NCI-H446 (cell line): ENCODE measurements around the gene ARHGDIA.

Experiments
- DNase-seq, 2 experiments: peaks; one replicate each; lab custom pipeline; 2025; lab: John Stamatoyannopoulos, UW

Gene ARHGDIA

DNA sequence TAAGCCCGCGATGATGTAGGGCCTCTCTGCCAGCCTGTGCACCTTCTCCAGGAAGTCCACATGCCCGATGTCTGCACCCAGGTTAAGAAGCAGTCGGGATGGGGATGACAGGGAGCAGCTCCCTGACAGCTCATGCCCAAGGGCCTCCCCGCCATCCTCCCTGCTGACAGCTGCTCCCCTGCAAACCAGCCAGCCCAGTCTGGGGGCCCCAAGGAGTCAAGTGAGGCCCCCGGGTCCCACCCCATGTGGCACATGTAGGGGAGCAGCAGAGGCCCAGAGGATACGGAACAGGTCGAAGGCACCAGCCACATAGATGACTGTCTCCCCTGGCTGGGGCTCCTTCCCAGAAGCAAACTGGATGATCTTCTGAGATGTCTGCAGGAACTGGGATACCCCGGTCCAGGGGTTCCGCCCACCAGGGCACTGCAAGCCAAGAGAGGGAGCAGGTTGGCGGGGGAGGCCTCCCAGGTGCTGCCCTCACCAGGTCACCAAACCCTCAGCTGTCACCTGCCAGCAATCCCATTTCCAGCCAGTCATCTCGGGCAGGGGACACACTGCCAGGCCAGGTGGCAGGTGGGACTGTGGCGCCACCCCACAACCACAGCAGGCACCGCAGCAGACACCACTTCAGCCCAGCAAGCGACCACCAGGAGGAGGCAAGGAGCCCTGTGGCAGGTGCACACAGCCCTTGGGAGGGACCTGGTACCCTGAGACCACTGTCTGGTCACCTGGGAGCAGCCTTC is 35.5 kb upstream of the ARHGDIA start:
- no peak for DNase-seq

DNA sequence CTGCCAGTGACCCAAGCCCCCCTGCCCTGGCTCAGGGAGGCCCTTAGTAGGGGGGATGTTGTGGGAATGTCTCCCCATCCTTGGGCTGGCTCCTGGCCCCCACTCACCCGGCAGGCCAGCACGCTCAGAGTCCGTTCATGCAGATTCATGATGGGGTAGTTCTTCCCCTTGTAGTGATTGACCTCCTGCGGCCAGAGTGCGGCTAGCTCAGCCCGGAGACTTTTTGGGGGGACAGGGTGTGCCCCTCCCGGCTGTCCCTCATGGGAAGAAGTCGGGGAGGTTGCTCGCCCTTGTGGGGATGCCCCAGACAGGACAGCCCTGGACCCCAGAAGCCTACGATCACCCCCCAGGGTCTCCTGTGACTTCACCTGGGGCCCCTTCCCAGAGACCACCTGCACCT is 34.9 kb upstream of the ARHGDIA start:
- no peak for DNase-seq

DNA sequence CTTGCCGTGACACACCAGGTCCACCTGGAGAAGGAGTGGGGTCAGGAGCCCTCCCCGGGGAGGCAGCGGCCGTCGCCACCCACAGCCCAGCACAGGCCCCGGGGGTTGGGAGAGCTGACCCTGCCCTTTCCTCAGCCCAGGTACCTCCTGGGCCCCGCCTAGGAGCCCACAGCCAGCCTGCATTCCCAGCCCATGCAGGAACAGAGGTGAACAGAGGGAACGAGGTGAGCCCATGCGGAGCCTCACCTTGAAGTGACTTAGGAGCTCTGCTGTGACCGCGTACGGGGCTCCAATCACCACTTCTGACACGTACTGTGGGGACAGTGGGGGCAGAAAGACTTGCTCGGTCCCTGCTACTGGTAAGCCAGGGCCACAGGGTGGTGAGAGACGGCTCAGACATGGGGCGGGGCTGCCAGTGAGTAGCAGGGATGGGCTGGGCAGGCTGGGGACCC is 34.3 kb upstream of the ARHGDIA start:
- DNase-seq = no peak

DNA sequence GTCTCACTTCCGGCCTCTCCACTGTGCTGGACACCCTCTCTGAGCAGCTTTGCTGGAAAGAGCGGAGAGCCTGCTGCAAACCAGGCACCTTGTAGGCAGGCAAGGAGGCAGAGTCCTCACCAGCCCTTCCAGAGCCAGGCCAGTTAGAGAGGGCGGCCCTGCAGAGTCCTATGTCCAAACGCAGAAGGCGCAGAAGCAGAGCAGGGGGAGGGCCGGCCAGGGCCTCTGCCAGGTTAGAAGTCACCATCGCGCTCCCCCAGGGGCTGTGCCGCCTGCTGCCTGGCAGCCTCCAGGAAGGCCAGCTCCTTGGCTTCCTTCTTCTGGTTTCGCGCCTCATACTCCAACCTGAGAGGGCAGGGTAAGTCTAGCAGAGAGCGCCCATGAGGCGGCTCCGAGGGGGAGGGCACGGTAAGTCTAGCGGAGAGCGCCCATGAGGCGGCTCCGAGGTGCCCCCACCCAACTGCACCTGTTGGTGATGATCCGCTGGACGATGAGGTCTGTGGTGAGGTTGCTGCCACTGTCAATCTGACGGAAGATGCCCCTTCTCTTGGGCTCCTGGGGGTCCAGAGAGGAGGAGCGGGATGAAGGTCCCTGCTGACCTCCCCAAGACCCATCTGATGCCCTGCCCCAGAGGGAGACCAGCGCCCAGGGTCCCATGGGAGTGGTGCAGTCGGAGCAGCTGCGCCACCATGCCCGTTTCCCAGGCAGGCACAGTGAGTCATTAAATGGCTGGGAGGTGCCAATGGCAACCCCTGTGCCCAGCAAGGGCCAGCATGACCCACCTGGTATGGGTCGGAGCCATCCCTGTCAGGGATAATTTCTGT is 33.7 kb upstream of the ARHGDIA start:
- no peak for DNase-seq

DNA sequence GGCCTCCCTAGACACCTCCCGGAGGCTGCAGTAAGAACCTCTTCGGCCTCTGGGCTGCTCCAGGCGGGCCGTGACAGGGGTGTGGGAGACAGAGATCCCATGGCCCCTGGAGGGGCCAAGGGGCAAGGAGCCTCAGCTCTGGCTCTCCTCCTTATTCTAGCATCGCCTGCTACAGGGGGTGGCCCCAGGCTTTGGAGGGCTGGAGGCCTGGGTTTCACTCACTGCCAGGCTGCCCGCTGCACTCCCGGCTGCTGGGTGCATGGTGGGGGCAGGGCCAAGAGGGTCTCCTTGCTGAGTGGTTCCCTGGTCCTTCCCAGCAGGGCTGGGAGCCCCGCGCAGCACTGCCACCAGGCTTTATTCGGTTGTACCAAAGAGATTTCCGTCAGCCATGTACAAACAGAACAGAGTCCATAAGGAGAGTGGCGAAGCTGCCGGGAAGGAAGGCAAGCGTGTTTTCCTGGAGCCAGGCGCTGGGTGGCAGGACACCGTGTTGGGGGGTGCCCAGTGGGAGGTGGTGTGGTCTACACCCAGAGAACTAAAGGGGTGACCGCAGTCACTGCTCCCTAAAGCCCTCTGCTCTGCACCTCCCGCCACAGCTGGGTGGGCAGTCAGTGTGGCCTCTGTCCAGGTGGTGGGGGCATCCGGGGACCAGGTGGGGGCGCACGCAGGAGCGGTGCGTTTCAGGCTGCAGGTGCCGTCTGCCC is 32.9 kb upstream of the ARHGDIA start:
- no peak for DNase-seq

DNA sequence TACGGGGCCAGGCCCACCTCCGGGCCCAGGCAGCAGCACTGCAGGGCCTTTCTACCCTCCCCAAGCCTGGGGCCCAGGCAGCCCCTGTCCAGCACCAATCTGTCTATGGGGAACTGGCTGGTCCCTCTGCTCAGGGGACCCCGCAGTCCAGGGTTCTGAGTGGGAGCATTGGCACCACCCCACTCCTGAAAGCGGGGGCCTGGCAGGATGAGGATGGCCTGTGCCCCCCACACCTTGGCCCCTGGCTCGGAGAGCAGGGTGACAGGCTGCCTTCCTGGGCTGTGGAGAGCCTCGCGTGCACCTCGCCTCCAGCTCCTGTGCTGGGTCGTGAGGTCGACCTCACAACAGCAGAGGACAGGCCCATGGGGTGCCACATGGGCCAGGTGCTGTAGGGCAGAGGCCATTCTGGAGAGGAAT is 32.3 kb upstream of the ARHGDIA start:
- no peak for DNase-seq

DNA sequence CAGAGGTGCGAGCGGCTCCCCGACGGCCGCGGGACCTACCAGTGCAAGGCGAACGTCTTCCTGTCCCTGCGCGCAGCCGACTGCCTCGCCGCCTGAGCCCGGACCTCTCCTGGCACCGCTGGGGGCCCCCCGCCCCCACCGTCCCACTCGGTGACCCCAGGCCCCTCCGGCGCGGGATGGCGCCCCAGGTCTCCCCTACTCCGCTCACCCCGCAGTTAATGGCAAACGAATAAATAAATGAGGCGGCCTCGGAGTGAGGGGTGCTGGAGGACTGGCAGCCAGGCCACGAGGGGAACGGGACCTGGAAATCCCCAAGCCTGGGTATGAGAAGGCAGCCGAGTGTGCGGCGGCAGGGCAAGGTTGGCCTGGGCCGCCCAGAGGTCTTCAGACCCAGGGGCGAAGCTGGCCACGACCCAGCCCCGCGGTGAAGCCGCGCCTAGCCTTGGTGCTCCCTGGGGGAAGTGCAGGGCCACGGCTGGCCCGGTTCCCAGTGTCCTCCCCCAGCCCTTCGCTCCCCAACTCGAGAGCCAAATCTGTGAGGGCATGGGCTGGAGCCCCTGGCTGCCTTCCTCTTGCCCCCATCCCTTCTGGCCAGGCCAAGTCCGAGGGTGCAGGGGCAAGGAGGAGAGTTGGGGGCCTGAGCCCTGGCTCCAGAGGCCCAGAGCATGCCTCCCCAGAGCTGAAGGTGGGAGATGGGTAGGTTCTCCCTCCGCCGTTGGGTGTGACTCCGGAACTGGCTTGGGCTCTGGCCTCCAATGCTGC is 31.7 kb upstream of the ARHGDIA start:
- DNase-seq = no peak

DNA sequence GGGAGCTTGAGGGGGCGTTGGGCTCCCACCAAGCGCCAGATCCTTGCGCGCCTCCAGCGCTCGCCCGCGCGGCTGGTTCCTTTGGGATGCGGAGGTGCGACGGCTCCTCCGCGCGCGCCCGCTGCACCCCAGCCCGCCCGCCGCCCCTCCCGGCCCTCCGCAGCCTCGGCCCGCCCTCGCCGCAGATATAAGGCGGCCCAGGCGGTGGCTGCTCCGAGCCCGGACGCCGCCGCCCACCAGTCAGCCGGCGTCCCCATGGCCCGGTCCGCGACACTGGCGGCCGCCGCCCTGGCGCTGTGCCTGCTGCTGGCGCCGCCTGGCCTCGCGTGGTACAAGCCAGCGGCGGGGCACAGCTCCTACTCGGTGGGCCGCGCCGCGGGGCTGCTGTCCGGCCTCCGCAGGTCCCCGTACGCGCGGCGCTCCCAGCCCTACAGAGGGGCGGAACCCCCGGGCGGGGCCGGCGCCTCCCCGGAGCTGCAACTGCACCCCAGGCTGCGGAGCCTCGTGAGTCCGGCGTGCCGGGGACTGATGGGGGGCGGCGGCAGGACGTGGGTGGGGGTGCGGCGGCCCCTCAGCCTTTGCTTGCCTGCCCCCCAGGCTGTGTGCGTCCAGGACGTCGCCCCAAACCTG is 31.0 kb upstream of the ARHGDIA start, which contains the start of gene NPB:
NPB (plus strand) TSS at position 216 of the 630 bp plus-strand sequence; CDS start at position 256, 40 bp downstream.
- DNase-seq = no peak

DNA sequence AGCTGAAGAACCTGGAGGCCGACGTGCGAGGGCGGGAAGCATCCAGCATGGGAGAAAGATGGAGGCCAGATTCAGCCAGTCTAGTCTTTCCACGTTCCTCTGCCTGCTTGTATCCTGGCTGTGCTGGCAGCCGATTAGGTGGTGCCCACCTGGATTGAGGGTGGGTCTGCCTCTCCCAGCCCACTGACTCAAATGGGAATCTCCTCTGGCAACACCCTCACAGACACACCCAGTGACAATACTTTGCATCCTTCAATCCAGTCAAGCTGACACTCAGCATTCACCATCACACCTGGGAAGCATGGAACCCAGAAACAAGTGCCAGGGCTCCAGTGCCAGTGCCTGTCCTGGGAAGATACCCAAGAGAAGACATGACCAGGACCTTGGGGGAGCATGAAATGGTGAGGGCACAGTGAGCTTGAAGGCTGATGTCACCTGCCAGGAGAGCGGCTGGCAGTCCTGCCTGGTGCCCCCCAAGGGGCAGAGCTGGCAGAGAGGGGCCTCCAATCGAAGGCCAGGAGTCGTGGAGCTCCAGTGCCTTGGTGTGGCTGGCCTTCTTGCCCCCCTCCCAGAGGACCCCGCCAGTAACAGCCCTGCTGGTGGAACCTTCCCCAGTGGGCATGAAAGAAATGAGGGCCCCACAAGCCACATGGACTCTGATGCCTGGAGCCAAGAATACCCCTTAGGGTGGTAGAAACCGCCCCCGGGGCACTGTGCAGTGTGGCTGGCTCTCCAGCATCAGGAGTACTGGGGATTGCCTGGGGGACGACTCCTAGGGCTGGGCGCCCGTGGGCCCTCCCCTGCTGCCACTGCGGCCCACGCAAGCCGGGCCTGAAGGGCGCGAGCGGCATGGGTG is 30.3 kb upstream of the ARHGDIA start:
- no peak for DNase-seq

DNA sequence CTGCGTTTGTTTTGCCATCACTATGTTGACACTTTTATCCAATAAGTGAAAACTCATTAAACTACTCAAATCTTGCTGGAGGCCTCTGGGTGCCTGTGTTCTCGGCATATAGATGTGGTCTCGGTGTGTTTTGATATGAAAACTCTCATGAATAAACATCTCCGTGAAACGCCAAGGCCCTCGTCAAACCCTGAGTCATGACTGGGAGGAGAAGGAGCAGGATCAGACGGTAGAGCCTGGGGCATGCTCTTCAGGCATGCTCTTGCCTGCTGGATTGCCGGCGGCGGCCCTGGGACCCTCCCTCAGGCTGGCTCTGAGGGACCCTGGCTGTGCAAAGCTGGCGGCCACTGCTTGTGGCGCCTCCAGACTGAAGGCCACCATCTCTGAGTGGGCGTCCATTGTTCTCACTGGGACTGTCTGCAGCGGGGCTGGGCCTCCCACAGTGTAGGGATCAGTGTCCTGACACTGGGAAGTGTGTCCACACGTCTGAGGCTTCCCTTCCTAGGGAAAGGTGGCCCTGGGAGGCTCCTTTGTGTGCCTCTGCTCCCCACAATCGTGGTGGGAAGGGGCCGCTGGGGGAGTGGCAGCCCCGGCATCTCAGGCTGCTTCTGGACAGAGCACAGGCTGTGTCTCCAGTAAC is 29.2 kb upstream of the ARHGDIA start:
- DNase-seq = no peak

DNA sequence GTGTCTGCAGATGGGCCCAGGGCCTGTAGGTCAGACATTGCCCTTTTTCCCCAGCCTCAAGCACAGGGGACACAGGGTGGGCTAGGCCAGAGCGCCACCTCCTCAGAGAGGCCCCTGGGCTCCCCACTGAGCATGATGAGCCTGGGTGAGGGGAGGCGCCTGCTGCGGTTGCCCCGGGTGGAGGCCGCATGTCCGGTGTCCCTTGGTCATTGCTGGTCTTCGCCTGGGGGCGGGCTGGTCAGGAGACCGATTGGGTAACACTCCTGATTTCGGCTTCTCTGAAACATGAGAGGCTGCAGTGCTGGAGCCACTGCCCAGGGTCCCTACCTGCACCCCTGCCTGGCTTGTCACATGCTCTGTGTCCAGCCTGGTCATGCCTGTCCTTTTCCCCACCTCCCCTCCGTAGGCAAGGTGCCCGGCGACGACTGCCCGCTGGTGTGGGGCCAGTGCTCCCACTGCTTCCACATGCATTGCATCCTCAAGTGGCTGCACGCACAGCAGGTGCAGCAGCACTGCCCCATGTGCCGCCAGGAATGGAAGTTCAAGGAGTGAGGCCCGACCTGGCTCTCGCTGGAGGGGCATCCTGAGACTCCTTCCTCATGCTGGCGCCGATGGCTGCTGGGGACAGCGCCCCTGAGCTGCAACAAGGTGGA is 28.5 kb upstream of the ARHGDIA start:
- DNase-seq = no peak

DNA sequence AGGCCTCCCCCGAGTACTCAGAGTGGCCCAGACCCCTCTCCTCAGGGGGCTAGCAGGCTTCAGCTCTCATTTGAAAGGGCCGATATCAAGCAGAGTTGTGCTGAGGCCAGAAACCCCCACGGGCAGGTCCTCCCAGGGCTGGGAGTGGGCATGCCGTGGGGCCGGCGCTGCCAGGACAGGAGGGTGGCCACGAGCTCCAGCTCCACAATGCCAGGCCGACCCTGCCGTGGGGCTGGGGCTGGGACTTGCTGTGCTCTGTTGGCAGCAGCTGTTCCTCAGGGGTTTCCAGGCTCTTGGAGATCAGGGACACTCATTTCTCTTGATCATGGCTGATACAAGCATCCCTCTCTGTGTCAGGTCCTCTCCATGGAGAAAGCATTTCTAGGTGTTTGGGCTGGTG is 27.7 kb upstream of the ARHGDIA start:
- no peak for DNase-seq

DNA sequence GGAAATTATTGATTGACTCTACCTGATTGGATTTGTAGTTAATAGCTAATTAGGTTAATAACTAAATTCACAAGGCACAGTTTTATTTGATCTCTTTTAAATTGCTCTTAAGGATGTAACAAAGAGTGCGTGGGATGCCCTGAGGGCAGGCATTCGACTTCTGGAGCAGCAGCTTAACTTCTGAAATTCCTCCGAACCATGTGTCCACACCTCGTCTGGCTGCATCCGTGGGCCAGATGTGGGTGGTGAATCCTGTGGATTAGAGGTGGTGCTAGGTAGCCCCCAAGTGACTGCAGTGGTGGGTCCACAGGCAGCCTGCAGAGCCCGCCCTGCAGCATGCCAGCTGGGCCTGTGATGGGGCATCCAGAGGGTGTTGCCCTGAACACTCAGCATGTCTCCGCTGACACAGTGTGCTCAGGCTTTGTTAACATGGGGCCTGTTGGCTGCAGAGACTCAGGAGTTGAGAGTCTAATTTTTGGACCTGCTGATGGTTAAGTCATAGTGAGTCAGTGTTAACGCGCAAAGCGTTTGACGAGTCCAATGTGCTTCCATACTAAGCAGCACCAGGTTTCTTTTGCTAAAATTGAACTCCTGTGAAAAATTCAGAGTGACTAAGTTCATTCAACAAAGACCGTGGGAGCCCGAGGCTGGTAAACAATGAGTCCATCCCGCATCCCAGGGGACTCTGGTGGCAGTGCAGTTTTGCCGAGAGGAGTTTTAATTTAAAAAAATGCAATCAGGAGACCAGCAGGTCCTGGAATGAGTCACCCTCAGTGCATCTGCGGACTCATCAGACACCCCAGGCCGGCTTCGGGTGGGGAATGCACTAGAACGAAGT is 27.1 kb upstream of the ARHGDIA start:
- DNase-seq = no peak

DNA sequence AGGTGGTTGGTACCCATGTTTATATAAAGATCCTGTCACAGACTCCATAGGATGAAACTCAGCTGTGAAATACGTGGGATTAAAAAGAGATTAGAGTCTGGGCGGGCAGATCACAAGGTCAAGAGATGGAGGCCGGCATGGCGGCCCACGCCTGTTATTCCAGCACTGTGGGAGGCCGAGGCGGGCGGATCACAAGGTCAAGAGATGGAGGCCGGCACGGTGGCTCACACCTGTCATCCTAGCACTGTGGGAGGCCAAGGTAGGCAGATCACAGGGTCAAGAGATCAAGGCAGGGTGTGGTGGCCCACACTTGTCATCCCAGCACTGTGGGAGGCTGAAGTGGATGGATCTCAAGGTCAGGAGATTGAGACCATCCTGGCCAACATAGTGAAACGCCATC is 24.3 kb upstream of the ARHGDIA start:
- no peak for DNase-seq

DNA sequence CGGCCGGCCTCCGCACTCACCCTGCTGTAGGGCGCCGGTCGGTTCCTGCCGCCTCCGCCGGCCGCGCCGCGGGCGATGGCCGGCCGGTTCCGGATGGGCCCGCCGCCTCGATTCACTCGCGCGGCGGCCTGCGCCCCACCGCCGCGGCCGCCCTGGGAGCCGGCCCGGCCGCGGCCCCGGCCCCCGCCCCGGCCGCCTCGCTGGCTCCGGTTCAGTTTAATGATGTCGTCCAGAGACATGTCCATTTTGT is 20.1 kb upstream of the ARHGDIA start:
- no peak for DNase-seq

DNA sequence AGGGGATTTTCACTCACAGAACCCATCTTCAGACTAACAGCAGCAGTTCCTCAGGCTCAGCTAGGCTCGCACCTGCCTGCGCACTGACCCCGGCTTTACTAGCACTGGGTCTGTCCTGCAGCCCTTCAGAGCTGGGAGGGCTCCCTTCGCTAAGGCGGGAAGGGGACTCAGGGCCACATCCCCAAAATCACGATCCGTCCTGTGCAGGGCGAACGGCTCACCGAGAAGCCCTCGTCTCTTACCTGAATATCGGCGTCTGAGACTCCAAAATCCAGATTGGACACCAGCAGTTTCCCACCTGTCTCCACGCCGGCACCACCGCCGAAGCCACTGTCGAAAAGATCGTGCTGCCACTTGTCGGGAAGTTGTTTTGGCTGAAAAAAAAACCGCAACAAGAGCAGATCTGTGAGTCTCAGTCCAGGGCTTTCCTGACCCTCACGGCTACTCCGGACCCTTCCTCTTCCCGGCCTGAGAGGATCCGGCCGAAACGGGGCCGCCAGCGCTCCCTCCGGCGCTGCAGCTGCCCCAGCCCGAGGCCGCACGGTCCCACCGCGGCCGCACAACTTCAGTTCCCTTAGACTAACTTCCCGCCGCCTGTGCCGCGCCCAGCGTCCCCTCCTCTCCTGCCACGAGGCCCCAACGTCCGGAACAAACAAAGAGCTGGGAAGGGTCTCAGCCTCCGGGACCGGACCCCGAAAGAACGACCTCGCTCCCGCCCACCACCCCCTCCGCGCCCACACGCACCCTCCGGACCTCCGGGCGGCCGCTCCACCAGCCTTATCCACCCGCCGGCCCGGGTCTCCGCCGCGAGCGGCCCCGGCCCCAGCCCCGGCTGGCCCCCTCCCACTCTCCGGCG is 19.5 kb upstream of the ARHGDIA start:
- no peak for DNase-seq

DNA sequence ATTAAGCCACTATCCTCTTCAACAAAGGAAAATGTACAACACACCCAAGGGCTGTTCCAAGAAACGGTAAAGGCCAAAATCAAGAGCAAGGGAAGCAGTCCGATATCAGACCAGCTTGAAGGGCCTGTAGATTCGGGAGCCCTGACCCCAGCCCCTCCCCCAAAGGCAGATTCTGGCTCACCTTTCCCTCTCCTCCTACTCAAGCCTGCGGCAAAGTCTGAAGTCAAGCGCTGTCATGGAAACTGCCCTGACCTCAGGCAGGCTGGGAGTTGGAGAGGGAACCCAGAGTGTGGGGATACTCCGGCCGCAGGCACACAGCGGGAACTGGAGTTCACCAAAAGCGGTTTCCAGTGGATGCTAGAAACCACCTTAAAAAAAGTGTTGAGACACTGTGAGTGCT is 18.5 kb upstream of the ARHGDIA start:
- DNase-seq = no peak
